GM21360 (cell line): ENCODE data around the gene TXN2.
A peak's percentile ranks its signal among the peaks of the same experiment; 100 is the strongest.
"Not testable (repeated sequence)": the region's sequence is repeated elsewhere in the genome, so short reads cannot be mapped to it uniquely, and the experiment has no call there.

Source experiments
- ATAC-seq: cut with Tn5 transposase; IDR thresholded peaks from one replicate; pipeline ENCODE4 v1.9.1; 2021; ENCODE audit warnings: mild to moderate bottlenecking, moderate library complexity; ENCODE audit not compliant: unreplicated experiment

TXN2 gene

DNA sequence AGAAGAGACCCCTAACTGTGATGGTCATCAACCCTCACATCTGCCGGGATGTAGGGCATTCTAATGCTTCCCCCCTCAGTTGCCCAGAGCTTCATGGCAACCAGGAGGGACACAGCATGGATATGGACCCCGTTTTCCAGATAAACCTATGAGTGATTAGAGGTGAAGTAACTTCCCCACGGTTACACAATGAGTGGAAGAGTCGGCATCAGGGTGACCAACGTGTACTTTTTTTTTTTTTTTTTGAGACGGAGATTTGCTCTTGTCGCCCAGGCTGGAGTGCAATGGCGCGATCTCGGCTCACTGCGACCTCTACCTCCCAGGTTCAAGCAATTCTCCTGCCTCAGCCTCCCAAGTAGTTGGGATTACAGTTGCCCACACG, 25.0 kb downstream of the TXN2 start:
- no peak for ATAC-seq

DNA sequence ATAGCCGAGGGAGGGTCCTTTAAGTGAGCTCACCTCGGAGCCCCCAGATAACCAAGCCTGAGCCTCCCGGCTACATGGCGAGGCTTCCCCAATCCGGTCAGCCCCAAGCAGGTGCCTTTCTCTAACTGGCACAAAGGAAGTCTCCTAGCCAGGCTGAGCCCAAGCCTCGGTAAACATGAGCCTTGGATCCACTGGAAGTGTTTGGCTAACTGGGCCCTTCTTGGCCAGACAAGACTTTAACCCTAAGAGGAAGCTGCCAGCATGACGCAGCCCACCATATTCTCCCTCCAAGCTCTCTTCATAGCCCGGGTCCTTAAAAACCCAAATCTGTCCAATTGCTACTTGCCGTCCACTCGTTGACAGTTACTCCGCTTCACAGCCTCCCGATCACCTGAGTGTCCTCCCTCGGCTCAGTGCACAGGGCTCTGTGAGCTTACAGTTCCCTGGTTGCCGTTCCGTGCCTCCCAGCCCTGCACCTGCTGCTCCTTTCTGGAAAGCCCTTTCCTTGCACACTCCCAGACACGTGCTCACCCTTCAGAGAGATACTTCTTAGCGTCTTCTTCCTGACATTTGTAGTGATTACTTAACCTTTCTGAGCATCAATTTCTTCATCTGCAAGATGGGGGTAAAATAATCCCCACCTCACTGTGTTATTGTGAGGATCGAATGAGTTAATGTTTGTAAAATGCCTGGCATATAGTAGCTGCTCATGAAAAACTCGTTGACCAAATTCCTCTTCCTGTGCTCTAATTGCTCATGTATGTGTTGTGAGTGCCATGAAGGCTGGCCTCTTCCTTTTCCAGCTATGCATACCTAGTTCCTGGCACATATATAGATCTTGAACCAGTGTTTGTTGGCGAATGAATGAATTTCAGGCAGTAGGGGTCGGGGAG, 25.6 kb downstream of the TXN2 start:
- ATAC-seq, result no peak

GRCh38 chr22:36454916-36455570, 26.4 kb downstream of the TXN2 start:
- ATAC-seq, result peak; percentile 50

GRCh38 chr22:36453855-36454378, 27.5 kb downstream of the TXN2 start:
- no peak for ATAC-seq

DNA sequence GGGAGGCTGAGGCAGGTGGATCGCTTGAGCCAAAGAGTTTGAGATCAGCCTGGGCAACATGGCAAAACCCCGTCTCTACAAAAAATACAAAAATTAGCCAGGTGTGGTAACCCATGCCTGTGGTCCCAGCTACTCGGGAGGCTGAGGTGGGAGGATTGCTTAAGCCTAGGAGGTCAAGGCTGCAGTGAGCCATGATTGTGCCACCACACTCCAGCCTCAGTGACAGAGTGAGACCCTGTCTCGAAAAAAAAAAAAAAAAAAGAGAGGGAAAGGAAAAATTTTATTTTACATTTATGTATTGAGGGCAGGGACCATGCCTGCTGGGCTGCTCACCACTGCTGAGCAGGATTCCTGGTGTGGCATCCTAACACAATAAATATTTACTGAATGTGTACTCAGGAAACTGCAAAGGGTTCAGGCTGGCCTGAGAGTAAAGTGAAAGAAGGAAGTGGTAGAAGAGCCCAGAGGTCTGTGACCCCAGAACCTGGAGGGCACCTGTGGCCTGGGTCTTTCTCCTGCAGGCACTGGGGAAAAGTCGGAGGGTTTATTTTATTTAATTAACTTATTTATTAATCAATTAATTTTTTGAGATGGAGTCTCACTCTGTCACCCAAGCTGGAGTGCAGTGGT, 28.3 kb downstream of the TXN2 start:
- not testable (repeated sequence) for ATAC-seq

GRCh38 chr22:36452250-36452977, 29.0 kb downstream of the TXN2 start:
- no peak for ATAC-seq

GRCh38 chr22:36450923-36451322, 30.5 kb downstream of the TXN2 start:
- ATAC-seq, result not testable (repeated sequence)

- no peak for ATAC-seq
These were observed 31.8 kb downstream of the TXN2 start for GRCh38 chr22:36449596-36450175.

- ATAC-seq, result no peak
These were observed 33.8 kb downstream of the TXN2 start for GRCh38 chr22:36447632-36448031.

DNA sequence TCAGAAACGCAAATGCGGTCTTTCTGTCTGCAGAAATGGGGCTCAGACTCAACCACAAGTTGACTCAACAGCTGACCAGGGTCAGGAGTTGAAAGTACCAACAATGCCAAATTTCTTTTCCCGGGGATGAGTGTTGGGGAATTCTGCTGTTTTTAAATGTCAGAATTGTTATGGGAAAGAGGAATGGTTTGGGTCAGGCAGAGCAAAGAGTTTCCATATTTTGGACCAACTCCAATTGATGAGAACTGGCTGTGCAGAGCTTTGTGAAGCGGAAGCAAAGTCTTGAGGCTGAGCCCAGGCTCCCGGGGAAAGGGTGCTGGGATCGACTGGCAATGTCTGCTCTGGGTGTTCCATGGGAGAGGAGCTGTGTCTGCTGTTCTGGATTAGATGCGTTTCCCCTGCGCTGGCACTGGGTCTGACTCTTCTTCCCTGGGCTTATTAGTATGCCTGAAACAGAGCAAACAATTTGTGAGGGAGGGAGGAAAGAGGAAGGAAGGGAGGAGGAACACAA, 36.2 kb downstream of the TXN2 start:
- ATAC-seq, result no peak

- no peak for ATAC-seq
These were observed 38.2 kb downstream of the TXN2 start for GRCh38 chr22:36443198-36443770.

GRCh38 chr22:36442506-36443197, 38.8 kb downstream of the TXN2 start:
- ATAC-seq, result no peak

DNA sequence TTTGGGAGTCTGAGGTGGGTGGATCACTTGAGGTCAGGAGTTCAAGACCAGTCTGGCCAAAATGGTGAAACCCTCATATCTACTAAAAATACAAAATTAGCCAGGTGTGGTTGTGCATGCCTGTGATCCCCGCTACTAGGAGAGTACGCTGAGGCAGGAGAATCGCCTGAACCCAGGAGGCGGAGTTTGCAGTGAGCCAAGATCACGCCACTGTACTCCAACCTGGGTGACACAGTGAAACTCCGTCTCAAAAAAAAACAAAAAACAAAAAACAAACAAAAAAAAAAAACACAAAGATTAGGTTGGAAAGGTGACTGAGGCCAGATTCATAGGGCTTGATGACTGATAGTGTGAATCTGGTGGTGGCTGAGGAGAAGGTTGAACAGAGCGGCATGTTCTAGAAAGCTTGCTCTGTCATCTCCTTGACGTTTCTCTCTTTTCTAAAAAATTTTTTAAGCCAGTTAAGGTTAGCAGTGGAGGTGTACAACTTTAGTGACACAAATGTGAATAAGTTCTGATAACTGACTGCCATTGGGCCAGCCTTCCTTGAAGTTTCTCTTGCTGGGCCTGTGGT, 40.9 kb downstream of the TXN2 start:
- ATAC-seq, result no peak

GRCh38 chr22:36439481-36440271, 41.8 kb downstream of the TXN2 start:
- ATAC-seq, result no peak

- no peak for ATAC-seq
These were observed 45.7 kb downstream of the TXN2 start for GRCh38 chr22:36435516-36436415.

DNA sequence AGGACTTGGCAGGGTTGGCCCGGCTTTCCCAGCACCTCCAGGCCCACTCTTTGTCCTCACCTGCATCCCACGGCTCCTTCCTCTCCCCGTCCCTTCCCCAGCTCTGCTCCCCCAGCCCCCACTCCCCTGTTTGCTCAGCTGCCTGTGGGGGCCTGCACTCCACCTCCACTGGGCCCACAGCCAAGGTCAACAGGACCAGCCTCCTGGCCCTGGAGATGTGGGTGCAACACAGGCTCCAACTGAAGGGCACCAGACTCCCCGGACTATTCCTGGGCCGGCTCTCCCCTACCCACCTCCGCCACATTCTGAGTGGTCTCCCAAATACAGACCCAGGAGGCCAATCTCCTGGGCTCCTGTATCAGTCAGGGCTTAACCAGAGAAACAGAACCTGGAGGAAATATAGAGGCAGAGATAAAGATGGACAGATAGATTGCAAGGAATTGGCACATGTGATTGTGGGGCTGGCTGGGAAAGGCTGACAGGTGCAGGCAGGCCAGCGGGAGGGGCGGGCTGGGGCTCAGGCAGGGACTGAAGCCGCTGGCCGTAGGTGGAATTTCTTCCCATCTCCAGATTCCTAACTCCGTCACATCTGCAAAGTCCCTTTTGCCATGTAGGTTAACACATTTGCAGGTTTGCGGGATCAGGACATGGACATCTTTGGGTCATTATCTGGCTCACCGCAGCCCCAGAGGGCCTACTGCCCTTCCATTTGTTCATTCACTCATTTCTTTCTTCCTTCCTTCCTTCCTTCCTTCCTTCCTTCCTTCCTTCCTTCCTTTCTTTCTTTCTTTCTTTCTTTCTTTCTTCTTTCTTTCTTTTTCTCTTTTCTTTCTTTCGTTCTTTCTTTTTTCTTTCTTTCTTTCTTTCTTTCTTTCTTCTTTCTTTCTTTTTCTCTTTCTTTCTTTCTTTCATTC, 47.9 kb downstream of the TXN2 start:
- no peak for ATAC-seq
